Lung (tissue), 10 donors: ENCODE data around the gene NPY4R2. TPM values are rescaled to one million over a fixed set of nuclear protein-coding genes. Genes with fewer than 3 reads are reported as not detected.
"Not testable (repeated sequence)": the region's sequence is repeated elsewhere in the genome, so short reads cannot be mapped to it uniquely, and the experiment has no call there.

ENCODE experiments used
- ATAC-seq: fragments of 200-7000 bp; cut with Tn5 transposase; one replicate; pipeline ENCODE4 v1.9.1; 2020; ENCODE audit warnings: moderate number of reproducible peaks; ENCODE audit not compliant: insufficient read depth, low FRiP score
- DNase-seq, 3 donors: peaks; one replicate each; pipeline ENCODE4 v3.0.0-alpha.2; 2013 to 2017
- H3K27ac ChIP-seq, 2 donors: one replicate each; pipeline ENCODE4 v1.5.1; 2013; ENCODE audit warnings: mild to moderate bottlenecking in 2 of 2, moderate library complexity in 2 of 2, control low read depth in 1 of 2, inconsistent platforms in 1 of 2, low read depth in 1 of 2, low read length in 1 of 2
- H3K27me3 ChIP-seq, 3 donors: one replicate each; pipeline ENCODE4 v1.5.1; 2013; ENCODE audit warnings: low read length in 2 of 3; ENCODE audit not compliant: control insufficient read depth in 3 of 3, insufficient read depth in 3 of 3
- H3K36me3 ChIP-seq, 4 donors: one replicate each; pipeline ENCODE4 v1.5.1; 2013; ENCODE audit warnings: low read length in 4 of 4, mild to moderate bottlenecking in 1 of 4, moderate library complexity in 1 of 4; ENCODE audit not compliant: control insufficient read depth in 4 of 4, insufficient read depth in 4 of 4
- H3K4me1 ChIP-seq, 5 donors: one replicate each; pipeline ENCODE4 v1.5.1; 2013; ENCODE audit warnings: low read length in 5 of 5, mild to moderate bottlenecking in 2 of 5, moderate library complexity in 1 of 5; ENCODE audit not compliant: control insufficient read depth in 5 of 5, insufficient read depth in 5 of 5
- H3K4me3 ChIP-seq: one replicate; pipeline ENCODE4 v1.5.1; 2013; ENCODE audit warnings: mild to moderate bottlenecking, control low read depth, moderate library complexity
- H3K9ac ChIP-seq, 2 donors: one replicate each; pipeline ENCODE4 v1.5.1; 2013; ENCODE audit warnings: low read length in 2 of 2, control low read depth in 1 of 2; ENCODE audit not compliant: insufficient read depth in 1 of 2
- H3K9me3 ChIP-seq, 4 donors: one replicate each; pipeline ENCODE4 v1.5.1; 2013; ENCODE audit warnings: low read length in 3 of 4, mild to moderate bottlenecking in 1 of 4, moderate library complexity in 1 of 4; ENCODE audit not compliant: control insufficient read depth in 4 of 4, insufficient read depth in 3 of 4
- WGBS, 2 donors: extraction: QIAGEN DNeasy Blood & Tissue Kit; methylation state at CpG; one replicate each; pipeline ENCODE4 v1.1.7; 2013; 5-methylcytosine and 5-hydroxymethylcytosine counted together
- polyA plus RNA-seq, 2 donors: library from polyadenylated mRNA; stranded (reverse); fragments of 200-250 nt; gene quantifications; one replicate each; pipeline ENCODE4 v1.2.1, GENCODE V29; 2013
- total RNA-seq, 2 donors: library from RNA; depleted of rRNA in 1 of 2; stranded (reverse); fragments of >200 nt in 1 of 2; gene quantifications; one replicate each; pipeline ENCODE4 v1.2.1, GENCODE V29; 2014 to 2021
- donor health status: Bipolar disorder and iron deficiency.
- donor health status: healthy.
- donor health status: DM: yes; HTN: yes; CAD: no.

Gene NPY4R2
- total and polyA plus RNA-seq, 4 donors = 0.07 to 36.8 (median 1.7) TPM

DNA sequence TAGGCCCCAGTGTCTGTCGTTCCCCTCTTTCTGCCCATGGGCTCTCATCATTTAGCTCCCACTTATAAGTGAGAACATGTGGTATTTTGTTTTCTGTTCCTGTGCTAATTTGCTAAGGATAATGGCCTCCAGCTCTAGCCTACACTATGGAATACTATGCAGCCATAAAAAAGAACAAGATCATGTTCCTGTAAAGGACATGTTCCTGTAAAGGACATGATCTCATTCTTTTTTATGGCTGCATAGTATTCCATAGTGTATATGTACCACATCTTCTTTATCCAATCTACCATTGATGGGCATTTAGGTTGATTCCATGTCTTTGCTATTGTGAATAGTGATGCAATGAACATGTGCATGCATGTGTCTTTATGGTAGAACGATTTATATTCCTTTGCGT, 19.2 kb downstream of the NPY4R2 start:
- 81% methylated on average over 1 of the region's 3 CpGs; no CpG with 5 or more reads in 1 of the 2 donors for WGBS, 2 donors
- not testable (repeated sequence) for H3K27me3 ChIP-seq, DNase-seq, H3K4me1 ChIP-seq, H3K9ac ChIP-seq, H3K36me3 ChIP-seq, H3K9me3 ChIP-seq, H3K4me3 ChIP-seq, ATAC-seq, H3K27ac ChIP-seq

DNA sequence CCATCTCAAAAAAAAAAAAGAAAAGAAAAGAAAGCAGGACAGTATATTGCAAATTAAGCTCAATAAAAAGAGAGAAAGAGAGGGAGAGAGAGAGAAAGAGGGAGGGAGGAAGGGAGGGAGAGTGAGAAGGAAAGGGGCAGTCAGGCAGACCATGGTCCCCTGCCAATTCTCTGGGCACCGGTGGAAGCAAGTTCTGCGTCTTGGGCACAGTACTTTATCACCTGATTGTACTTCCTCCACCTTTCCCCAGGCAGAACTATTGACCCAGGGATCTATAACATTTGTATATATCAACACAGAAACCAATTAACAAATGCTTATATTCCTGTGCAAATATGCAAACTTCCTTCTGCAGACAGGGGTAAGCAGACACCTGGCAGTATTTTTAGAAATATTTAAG, 22.4 kb downstream of the NPY4R2 start:
- DNase-seq, H3K36me3 ChIP-seq, H3K27me3 ChIP-seq, ATAC-seq, H3K4me3 ChIP-seq, H3K4me1 ChIP-seq, H3K27ac ChIP-seq, H3K9ac ChIP-seq, H3K9me3 ChIP-seq: not testable (repeated sequence)
- 24 to 63% methylated on average over 2 of the region's 2 CpGs for WGBS, 2 donors

DNA sequence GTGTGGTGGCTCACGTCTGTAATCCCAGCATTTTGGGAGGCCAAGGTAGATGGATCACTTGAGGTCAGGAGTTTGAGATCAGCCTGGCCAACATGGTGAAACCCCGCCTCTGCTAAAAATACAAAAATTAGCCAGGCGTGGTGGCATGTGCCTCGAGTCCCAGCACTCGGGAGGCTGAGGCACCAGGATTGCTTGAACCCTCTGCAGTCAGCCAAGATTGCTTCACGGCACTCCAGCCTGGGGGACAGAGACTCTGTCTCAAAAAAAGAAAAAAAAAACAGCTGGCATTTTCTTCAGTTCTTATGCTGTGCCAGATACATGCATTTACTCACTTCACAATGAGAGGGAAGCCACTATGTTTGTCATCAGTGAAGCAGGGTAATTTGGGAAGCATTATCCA, 22.9 kb downstream of the NPY4R2 start:
- not testable (repeated sequence) for H3K9ac ChIP-seq, H3K27me3 ChIP-seq, H3K9me3 ChIP-seq, H3K4me1 ChIP-seq, H3K36me3 ChIP-seq, H3K27ac ChIP-seq, H3K4me3 ChIP-seq, ATAC-seq
- DNase-seq = peak; percentile 11 to 22 (median 17)
- 65 to 78% methylated on average over 6 of the region's 6 CpGs for WGBS, 2 donors

DNA sequence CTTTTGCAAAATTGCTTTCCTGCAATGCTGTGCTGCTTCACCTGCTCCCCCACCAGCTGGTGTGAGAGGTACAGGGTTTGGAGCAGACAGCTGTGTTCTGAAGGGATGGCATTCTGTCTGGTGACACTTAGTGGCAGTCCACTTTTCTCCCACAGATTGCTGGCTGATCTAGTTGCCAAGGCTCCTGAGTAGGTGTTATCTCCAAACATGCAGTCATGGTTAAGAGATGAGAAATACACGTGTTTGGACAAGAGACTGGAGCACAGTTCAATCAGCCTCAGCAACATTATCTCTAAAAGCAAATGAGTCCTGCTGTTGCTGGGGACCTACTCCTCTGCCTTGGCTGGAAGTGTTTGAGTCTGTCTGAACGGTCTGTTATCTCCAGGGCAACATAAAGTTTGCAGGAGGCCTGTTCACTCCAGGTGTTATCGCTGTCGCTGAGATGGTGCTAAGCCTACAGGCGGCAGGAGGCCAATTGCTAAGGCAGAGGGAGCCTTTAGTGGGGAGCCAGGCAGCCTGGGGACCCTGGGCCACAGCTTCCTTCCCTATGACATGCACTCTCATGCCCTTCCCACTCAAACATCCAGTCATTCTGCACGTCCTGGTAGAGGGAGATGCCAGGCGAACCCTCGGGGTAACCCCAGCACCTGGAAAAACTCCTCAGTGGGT, 24.0 kb downstream of the NPY4R2 start:
- WGBS, 2 donors = 67 to 75% methylated on average over 1 to 4 of the region's 8 CpGs
- H3K4me1 ChIP-seq, H3K9ac ChIP-seq, ATAC-seq, H3K36me3 ChIP-seq, H3K27me3 ChIP-seq, H3K4me3 ChIP-seq, H3K9me3 ChIP-seq, H3K27ac ChIP-seq: not testable (repeated sequence)
- peak; percentile 13 to 28 (median 16) for DNase-seq

DNA sequence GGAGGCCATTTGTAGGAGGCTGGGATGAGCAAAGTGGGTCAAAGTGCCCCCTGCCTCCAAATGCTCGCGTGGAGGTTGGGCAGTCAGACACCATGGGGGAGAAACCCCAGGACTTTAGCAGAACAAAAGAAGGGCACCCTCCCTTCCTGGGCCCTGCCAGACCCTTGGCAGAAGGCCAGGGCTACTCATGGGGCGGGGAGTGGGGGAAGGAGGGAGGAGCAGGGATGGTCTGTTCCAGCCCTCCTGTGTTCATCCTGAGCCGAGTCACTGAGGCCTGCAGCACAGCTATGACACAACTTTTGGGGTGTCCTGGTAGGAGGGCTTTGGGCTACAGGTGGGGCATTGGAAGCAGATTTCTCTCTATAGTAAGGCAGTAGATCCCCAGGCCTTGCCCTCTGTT, 24.9 kb downstream of the NPY4R2 start:
- not testable (repeated sequence) for H3K9ac ChIP-seq, DNase-seq, H3K27ac ChIP-seq, H3K4me3 ChIP-seq, H3K4me1 ChIP-seq, H3K27me3 ChIP-seq, ATAC-seq, H3K36me3 ChIP-seq, H3K9me3 ChIP-seq
- no CpG with 5 or more reads among the region's 4 CpGs for WGBS, 2 donors

DNA sequence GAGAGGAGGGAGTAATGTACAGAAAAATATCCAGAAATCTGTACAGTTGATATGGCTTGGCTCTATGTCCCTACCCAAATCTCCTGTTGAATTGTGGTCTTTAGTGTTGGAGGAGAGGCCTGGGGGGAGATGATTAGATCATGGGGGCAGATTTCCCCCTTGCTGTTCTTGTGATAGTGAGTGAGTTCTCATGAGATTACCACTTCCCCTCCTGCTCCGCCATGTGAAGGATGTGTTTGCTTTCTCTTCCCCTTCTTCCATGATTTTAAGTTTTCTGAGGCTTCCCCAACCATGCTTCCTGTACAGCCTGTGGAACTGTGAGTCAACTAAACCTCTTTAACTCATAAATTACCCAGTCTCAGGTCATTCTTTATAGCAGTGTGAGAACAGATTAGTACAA, 29.0 kb downstream of the NPY4R2 start:
- not testable (repeated sequence) for H3K27ac ChIP-seq, H3K4me3 ChIP-seq, DNase-seq, H3K9me3 ChIP-seq, ATAC-seq, H3K9ac ChIP-seq, H3K4me1 ChIP-seq, H3K36me3 ChIP-seq, H3K27me3 ChIP-seq
- WGBS, 2 donors = 30 to 70% methylated on average over 1 of the region's 1 CpG

DNA sequence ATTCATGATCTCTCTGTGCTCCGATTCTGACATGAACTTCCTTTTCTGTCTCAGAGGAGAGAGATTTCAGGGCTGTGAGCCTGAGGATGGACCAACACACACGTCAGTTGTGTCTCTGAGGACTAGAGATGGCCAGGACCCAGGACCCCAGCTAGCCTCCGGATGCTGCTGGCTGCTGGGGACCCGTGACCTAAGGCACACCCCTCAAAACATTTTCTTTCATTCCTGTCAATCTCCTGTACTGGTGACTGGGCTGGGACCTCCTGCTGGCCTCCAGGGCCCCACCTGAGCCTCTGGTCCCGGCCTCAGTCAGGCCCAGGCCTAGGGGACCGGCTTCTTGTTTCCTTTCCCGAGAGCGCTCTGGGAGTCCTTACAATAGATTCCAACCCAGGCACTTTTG, 38.7 kb downstream of the NPY4R2 start:
- not testable (repeated sequence) for H3K27ac ChIP-seq, DNase-seq, H3K27me3 ChIP-seq, ATAC-seq, H3K4me3 ChIP-seq, H3K36me3 ChIP-seq, H3K9me3 ChIP-seq, H3K4me1 ChIP-seq, H3K9ac ChIP-seq
- WGBS, 2 donors = 86 to 87% methylated on average over 8 of the region's 8 CpGs

DNA sequence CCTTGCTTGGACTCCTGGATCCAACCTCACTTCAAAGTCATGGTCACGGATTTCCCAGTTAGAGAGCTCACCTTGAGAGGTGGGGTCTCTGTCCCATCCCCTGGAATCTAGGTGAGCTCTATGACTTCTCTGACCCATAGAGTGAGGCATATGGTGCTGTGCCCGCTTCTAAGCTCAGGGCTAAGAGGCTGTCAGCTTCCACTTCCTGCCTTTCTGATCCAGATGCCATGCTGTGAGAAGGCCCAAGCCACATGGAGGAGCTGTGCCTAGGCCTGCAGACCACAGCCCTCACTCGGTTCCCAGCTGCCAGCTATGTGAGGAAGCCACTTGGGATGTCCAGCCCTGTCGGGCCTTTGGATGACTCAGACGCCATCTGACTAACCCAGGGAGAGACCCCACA, 41.2 kb downstream of the NPY4R2 start:
- not testable (repeated sequence) for H3K27me3 ChIP-seq, H3K36me3 ChIP-seq, DNase-seq, H3K4me3 ChIP-seq, ATAC-seq, H3K27ac ChIP-seq, H3K9ac ChIP-seq, H3K9me3 ChIP-seq, H3K4me1 ChIP-seq
- 85 to 91% methylated on average over 3 to 4 of the region's 5 CpGs for WGBS, 2 donors
